HCT116 (cell line): Measurements from ENCODE around the gene PDCD1LG2. TPM values are rescaled to one million over a fixed set of nuclear protein-coding genes. Genes with fewer than 3 reads are reported as not detected.

ENCODE experiments used
- ATAC-seq: fragments of 200-7000 bp; cut with Tn5 transposase; 2 replicates; pipeline ENCODE4 v1.9.1; 2020; ENCODE audit warnings: mild to moderate bottlenecking, moderate library complexity
- BruUV-seq: library from RNA; stranded (reverse); fragments of 400-500 nt; replicated peaks from 2 replicates; lab custom pipeline; 2021; lab: Mats Ljungman, UMichigan
- CTCF ChIA-PET: fragments of 300-600 bp; sonication (Branson Sonifier 250); formaldehyde crosslinking; loops from one replicate; lab custom pipeline; 2021; ENCODE audit warnings: antibody characterized with exemption; lab: Charles Lee
- POLR2A ChIA-PET: fragments of 300-600, 350-600 bp; sonication (Branson Sonifier 250); formaldehyde crosslinking; loops from one replicate; lab custom pipeline; 2021; ENCODE audit warnings: antibody characterized with exemption; lab: Charles Lee
- RAD21 ChIA-PET, 2 experiments: fragments of 300-600 bp; sonication (Branson Sonifier 250); formaldehyde crosslinking; loops; one replicate each; lab custom pipeline; 2023; ENCODE audit warnings: low total read pairs in 2 of 2; ENCODE audit not compliant: uncharacterized antibody in 2 of 2, unreplicated experiment in 2 of 2, low non-redundant PET in 1 of 2; lab: Charles Lee
- DNase-seq: peaks from one replicate; pipeline ENCODE4 v3.0.0-alpha.2; 2010; ENCODE audit warnings: low read depth, low spot score
- H2AFZ ChIP-seq: fragments of 200-600 bp; shearing (Covaris generic), sonication (generic); 2 replicates; pipeline ENCODE4 v1.6.1; 2017; ENCODE audit warnings: low read depth, mixed run types, mixed read lengths, antibody characterized with exemption, low read length; ENCODE audit not compliant: poor library complexity, severe bottlenecking
- H3K27ac ChIP-seq: 2 replicates; pipeline ENCODE4 v1.5.1; 2012; ENCODE audit warnings: low read depth, low read length
- H3K27me3 ChIP-seq: fragments of 200-600 bp; sonication (generic); 2 replicates; pipeline ENCODE4 v1.6.1; 2016; ENCODE audit warnings: mixed run types, low read length, mixed read lengths; ENCODE audit not compliant: insufficient read depth
- H3K36me3 ChIP-seq, 2 experiments: fragments of 200-500 bp in 1 of 2; fragments of 200-600 bp in 1 of 2; sonication (Bioruptor generic) in 1 of 2; sonication (generic) in 1 of 2; 2 replicates each; pipeline versions ENCODE4 v1.5.1 to v1.6.1; 2014 to 2016; ENCODE audit warnings: low read length in 2 of 2, inconsistent platforms in 1 of 2, mixed read lengths in 1 of 2, mixed run types in 1 of 2; ENCODE audit not compliant: insufficient read depth in 2 of 2, control insufficient read depth in 1 of 2
- H3K4me1 ChIP-seq, 2 experiments: fragments of 200-600 bp in 1 of 2; sonication (generic) in 1 of 2; 2 replicates each; pipeline versions ENCODE4 v1.5.1 to v1.6.1; 2012 to 2017; ENCODE audit warnings: low read length in 2 of 2, inconsistent platforms in 1 of 2, mild to moderate bottlenecking in 1 of 2, mixed read lengths in 1 of 2, mixed run types in 1 of 2, moderate library complexity in 1 of 2; ENCODE audit not compliant: insufficient read depth in 2 of 2, control insufficient read depth in 1 of 2
- H3K4me2 ChIP-seq: fragments of 200-600 bp; sonication (generic); 2 replicates; pipeline ENCODE4 v1.6.1; 2017; ENCODE audit warnings: mixed run types, low read length, mixed read lengths
- H3K4me3 ChIP-seq, 2 experiments: fragments of 200-600 bp in 1 of 2; sonication (generic) in 1 of 2; replicated peaks in 1 of 2; 2 replicates each; pipeline ENCODE4 v1.5.1; 2011 to 2016; ENCODE audit warnings: low read length in 2 of 2, control low read depth in 1 of 2, low read depth in 1 of 2, mild to moderate bottlenecking in 1 of 2, mixed read lengths in 1 of 2, mixed run types in 1 of 2
- H3K79me2 ChIP-seq: fragments of 200-600 bp; sonication (generic); 2 replicates; pipeline ENCODE4 v1.6.1; 2017; ENCODE audit warnings: mild to moderate bottlenecking, mixed run types, low read length, moderate library complexity, mixed read lengths; ENCODE audit not compliant: insufficient read depth
- H3K9ac ChIP-seq: fragments of 200-600 bp; sonication (generic); 2 replicates; pipeline ENCODE4 v1.6.1; 2016; ENCODE audit warnings: low read length, mixed read lengths
- H3K9me2 ChIP-seq: fragments of 200-600 bp; sonication (generic), shearing (Covaris generic); 2 replicates; pipeline ENCODE4 v1.6.1; 2017; ENCODE audit warnings: mixed run types, mild to moderate bottlenecking, moderate library complexity; ENCODE audit not compliant: insufficient read depth
- H3K9me3 ChIP-seq, 2 experiments: fragments of 200-500 bp in 1 of 2; fragments of 200-600 bp in 1 of 2; sonication (Bioruptor generic) in 1 of 2; sonication (generic) in 1 of 2; 2 replicates each; pipeline ENCODE4 v1.6.1; 2014 to 2017; ENCODE audit warnings: low read length in 2 of 2, mixed read lengths in 2 of 2, inconsistent platforms in 1 of 2, low read depth in 1 of 2, mild to moderate bottlenecking in 1 of 2, mixed run types in 1 of 2, moderate library complexity in 1 of 2; ENCODE audit not compliant: control insufficient read depth in 1 of 2, insufficient read depth in 1 of 2
- H4K20me1 ChIP-seq: fragments of 200-600 bp; sonication (generic), shearing (Covaris generic); 2 replicates; pipeline ENCODE4 v1.6.1; 2017; ENCODE audit warnings: mixed run types, mild to moderate bottlenecking, moderate library complexity; ENCODE audit not compliant: insufficient read depth
- CEBPB ChIP-seq: IDR thresholded peaks from 2 replicates; pipeline ENCODE4 v1.6.1; 2012; ENCODE audit warnings: low read depth
- ELF1 ChIP-seq: IDR thresholded peaks from 2 replicates; pipeline ENCODE4 v1.6.1; 2012; ENCODE audit warnings: low read depth, borderline replicate concordance
- EZH2phosphoT487 ChIP-seq: fragments of 200-600 bp; IDR thresholded peaks from 2 replicates; pipeline ENCODE4 v1.6.1; 2018; ENCODE audit warnings: antibody characterized with exemption, borderline replicate concordance
- JUND ChIP-seq: IDR thresholded peaks from 2 replicates; pipeline ENCODE4 v1.6.1; 2012
- POLR2A ChIP-seq: IDR thresholded peaks from 2 replicates; pipeline ENCODE4 v1.7.0; 2011; ENCODE audit warnings: borderline replicate concordance; ENCODE audit not compliant: insufficient read depth, insufficient read length; ENCODE audit errors: extremely low read depth
- POLR2AphosphoS5 ChIP-seq: IDR thresholded peaks from 2 replicates; pipeline ENCODE4 v1.6.1; 2011; ENCODE audit warnings: mild to moderate bottlenecking, low read depth, low read length, moderate library complexity
- SIN3A ChIP-seq: IDR thresholded peaks from 2 replicates; pipeline ENCODE4 v1.6.1; 2012; ENCODE audit warnings: low read depth
- YY1 ChIP-seq: IDR thresholded peaks from 2 replicates; pipeline ENCODE4 v1.6.1; 2011; ENCODE audit warnings: low read length, low read depth, moderate library complexity, mild to moderate bottlenecking; ENCODE audit not compliant: insufficient replicate concordance; ENCODE audit errors: extremely low read depth
- ZFX ChIP-seq: fragments of 450-650 bp; IDR thresholded peaks from 2 replicates; pipeline ENCODE4 v1.6.1; 2017
- ZNF274 ChIP-seq: fragments of 200-500 bp; sonication (Bioruptor generic); IDR thresholded peaks from 2 replicates; pipeline ENCODE4 v1.6.1; 2014; ENCODE audit warnings: mild to moderate bottlenecking, low read depth, low read length, inconsistent platforms
- intact Hi-C: fragments of 100-400 bp; cut with micrococcal nuclease; formaldehyde crosslinking; loops from 2 replicates; pipeline ENCODE4 v1.10.0; 2022
- total RNA-seq: library from RNA; stranded (reverse); gene quantifications from one replicate; pipeline ENCODE4 v1.2.1, GENCODE V29; 2021; ENCODE audit not compliant: unreplicated experiment
- TF ChIP-seq, protein P1 (sequence below): IDR thresholded peaks from 2 replicates; pipeline ENCODE4 v1.6.1; 2011; ENCODE audit warnings: mild to moderate bottlenecking, low read length, moderate library complexity; ENCODE audit not compliant: insufficient replicate concordance; ENCODE audit errors: extremely low read depth
- TF ChIP-seq, protein P2 (sequence below): IDR thresholded peaks from 2 replicates; pipeline ENCODE4 v1.6.1; 2012; ENCODE audit warnings: low read depth
- TF ChIP-seq, protein P3 (sequence below): IDR thresholded peaks from 2 replicates; pipeline ENCODE4 v1.6.1; 2012
- TF ChIP-seq, protein P4 (sequence below): IDR thresholded peaks from 2 replicates; pipeline ENCODE4 v1.6.1; 2012
- TF ChIP-seq, protein P5 (sequence below), 3 experiments: fragments of 200-600 bp in 1 of 3; sonication (generic) in 1 of 3; IDR thresholded peaks in 2 of 3; conservative IDR thresholded peaks in 1 of 3; 2 replicates each; pipeline ENCODE4 v1.5.1; 2012 to 2017; ENCODE audit warnings: low read depth in 2 of 3, low read length in 2 of 3, antibody characterized with exemption in 1 of 3, borderline replicate concordance in 1 of 3, control low read depth in 1 of 3, mild to moderate bottlenecking in 1 of 3, mixed read lengths in 1 of 3, mixed run types in 1 of 3, moderate library complexity in 1 of 3; ENCODE audit not compliant: insufficient read depth in 1 of 3

The PDCD1LG2 gene
- total RNA-seq, 1 experiment from 2014 or later: not detected

DNA sequence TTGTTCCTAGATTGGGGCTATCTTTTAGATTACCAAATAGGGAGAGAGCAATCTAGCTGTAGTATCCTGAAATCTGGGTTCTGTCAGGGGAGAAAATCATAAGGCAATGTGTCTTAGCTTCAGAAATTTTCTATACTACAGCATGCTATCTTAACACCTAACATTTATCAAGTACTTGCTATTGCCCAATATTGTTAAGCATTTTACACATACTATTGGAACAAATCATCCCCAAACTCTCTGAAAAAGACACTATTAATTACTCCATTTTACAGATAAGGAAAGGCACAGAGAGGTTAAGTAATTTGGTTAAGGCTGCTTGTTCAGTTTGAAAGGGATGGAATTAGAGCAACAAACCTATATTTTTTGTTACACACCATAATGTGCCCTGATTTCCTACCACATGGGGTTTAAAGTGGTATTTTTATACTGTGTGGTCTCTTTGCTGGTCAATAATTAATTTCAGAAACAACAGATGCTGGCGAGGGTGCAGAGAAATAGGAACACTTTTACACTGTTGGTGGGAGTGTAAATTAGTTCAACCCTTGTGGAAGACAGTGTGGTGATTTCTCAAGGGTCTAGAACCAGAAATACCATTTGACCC is 61.4 kb downstream of the PDCD1LG2 start:
- no TSS peak for BruUV-seq
- intact Hi-C loops: loop anchor here (10.0 kb wide), 1 partner anchor 57 kb away; the partner anchor contains the start of gene PDCD1LG2
- H2AFZ ChIP-seq: no peak overlapping the region
- CTCF ChIA-PET: no interaction called here
- no peak overlapping the region for H3K4me3 ChIP-seq
- no peak overlapping the region for H3K4me2 ChIP-seq
- no peak for DNase-seq
- no peaks in the 10 kb centered on the region for H4K20me1 ChIP-seq
- H3K9me2 ChIP-seq: no peaks in the 10 kb centered on the region
- POLR2A ChIA-PET: no interaction called here
- no peaks in the 10 kb centered on the region for H3K27me3 ChIP-seq
- no peak overlapping the region for H3K27ac ChIP-seq
- ATAC-seq: no peak
- TF ChIP-seq POLR2AphosphoS5 (no peak), POLR2A (no peak), SIN3A (no peak), ELF1 (no peak), ZFX (no peak), ZNF274 (no peak), JUND (no peak), EZH2phosphoT487 (no peak), CEBPB (no peak), YY1 (no peak)
- TF ChIP-seq, protein P1, sequence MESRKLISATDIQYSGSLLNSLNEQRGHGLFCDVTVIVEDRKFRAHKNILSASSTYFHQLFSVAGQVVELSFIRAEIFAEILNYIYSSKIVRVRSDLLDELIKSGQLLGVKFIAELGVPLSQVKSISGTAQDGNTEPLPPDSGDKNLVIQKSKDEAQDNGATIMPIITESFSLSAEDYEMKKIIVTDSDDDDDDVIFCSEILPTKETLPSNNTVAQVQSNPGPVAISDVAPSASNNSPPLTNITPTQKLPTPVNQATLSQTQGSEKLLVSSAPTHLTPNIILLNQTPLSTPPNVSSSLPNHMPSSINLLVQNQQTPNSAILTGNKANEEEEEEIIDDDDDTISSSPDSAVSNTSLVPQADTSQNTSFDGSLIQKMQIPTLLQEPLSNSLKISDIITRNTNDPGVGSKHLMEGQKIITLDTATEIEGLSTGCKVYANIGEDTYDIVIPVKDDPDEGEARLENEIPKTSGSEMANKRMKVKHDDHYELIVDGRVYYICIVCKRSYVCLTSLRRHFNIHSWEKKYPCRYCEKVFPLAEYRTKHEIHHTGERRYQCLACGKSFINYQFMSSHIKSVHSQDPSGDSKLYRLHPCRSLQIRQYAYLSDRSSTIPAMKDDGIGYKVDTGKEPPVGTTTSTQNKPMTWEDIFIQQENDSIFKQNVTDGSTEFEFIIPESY: no peak
- TF ChIP-seq, protein P2, sequence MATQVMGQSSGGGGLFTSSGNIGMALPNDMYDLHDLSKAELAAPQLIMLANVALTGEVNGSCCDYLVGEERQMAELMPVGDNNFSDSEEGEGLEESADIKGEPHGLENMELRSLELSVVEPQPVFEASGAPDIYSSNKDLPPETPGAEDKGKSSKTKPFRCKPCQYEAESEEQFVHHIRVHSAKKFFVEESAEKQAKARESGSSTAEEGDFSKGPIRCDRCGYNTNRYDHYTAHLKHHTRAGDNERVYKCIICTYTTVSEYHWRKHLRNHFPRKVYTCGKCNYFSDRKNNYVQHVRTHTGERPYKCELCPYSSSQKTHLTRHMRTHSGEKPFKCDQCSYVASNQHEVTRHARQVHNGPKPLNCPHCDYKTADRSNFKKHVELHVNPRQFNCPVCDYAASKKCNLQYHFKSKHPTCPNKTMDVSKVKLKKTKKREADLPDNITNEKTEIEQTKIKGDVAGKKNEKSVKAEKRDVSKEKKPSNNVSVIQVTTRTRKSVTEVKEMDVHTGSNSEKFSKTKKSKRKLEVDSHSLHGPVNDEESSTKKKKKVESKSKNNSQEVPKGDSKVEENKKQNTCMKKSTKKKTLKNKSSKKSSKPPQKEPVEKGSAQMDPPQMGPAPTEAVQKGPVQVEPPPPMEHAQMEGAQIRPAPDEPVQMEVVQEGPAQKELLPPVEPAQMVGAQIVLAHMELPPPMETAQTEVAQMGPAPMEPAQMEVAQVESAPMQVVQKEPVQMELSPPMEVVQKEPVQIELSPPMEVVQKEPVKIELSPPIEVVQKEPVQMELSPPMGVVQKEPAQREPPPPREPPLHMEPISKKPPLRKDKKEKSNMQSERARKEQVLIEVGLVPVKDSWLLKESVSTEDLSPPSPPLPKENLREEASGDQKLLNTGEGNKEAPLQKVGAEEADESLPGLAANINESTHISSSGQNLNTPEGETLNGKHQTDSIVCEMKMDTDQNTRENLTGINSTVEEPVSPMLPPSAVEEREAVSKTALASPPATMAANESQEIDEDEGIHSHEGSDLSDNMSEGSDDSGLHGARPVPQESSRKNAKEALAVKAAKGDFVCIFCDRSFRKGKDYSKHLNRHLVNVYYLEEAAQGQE: no peak
- TF ChIP-seq, protein P3, sequence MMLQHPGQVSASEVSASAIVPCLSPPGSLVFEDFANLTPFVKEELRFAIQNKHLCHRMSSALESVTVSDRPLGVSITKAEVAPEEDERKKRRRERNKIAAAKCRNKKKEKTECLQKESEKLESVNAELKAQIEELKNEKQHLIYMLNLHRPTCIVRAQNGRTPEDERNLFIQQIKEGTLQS: no peak
- TF ChIP-seq, protein P4, sequence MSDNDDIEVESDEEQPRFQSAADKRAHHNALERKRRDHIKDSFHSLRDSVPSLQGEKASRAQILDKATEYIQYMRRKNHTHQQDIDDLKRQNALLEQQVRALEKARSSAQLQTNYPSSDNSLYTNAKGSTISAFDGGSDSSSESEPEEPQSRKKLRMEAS: no peak
- TF ChIP-seq, protein P5, sequence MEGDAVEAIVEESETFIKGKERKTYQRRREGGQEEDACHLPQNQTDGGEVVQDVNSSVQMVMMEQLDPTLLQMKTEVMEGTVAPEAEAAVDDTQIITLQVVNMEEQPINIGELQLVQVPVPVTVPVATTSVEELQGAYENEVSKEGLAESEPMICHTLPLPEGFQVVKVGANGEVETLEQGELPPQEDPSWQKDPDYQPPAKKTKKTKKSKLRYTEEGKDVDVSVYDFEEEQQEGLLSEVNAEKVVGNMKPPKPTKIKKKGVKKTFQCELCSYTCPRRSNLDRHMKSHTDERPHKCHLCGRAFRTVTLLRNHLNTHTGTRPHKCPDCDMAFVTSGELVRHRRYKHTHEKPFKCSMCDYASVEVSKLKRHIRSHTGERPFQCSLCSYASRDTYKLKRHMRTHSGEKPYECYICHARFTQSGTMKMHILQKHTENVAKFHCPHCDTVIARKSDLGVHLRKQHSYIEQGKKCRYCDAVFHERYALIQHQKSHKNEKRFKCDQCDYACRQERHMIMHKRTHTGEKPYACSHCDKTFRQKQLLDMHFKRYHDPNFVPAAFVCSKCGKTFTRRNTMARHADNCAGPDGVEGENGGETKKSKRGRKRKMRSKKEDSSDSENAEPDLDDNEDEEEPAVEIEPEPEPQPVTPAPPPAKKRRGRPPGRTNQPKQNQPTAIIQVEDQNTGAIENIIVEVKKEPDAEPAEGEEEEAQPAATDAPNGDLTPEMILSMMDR (IDR thresholded peaks at IDR 0.05 in 2 of 3, conservative IDR thresholded peaks at IDR 0.05 in 1 of 3; ENCODE audit: borderline replicate concordance in 1 of 3, insufficient read depth in 1 of 3, low read depth in 2 of 3, low read length in 2 of 3): no peak
- H3K36me3 ChIP-seq: no peaks in the 10 kb centered on the region
- RAD21 ChIA-PET: no interaction called here
- no peaks in the 10 kb centered on the region for H3K79me2 ChIP-seq
- H3K9me3 ChIP-seq: no peaks in the 10 kb centered on the region
- no peak overlapping the region for H3K9ac ChIP-seq
- H3K4me1 ChIP-seq: no peaks in the 10 kb centered on the region
